ENCODE data around the gene MTURN.

MTURN gene

DNA sequence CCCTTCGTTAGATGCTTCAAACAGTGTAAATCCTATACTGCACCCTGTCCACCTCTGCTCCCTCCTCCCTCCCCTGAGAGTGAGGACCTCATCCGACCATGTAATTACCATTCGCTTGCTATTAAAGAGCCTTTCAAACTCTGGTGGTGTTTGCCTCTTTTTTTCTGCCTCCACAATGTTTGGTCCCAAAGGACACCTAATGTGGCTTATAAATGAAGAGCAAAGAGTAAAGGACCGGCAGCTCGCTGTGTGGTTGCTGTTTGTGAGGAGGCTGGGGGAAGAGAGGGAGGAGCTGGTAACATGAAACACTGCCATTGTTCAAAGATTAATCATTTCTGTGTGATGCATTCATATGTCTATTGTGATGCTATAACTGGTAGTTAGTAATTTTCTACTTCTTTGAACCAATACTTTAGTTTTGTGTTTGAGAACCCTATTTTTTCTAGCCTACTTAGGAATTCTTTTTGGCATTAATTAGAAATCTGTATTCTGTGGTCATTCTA, 27.9 kb downstream of the MTURN start:
- peak; percentile 95 to 98 for DNase-seq

DNA sequence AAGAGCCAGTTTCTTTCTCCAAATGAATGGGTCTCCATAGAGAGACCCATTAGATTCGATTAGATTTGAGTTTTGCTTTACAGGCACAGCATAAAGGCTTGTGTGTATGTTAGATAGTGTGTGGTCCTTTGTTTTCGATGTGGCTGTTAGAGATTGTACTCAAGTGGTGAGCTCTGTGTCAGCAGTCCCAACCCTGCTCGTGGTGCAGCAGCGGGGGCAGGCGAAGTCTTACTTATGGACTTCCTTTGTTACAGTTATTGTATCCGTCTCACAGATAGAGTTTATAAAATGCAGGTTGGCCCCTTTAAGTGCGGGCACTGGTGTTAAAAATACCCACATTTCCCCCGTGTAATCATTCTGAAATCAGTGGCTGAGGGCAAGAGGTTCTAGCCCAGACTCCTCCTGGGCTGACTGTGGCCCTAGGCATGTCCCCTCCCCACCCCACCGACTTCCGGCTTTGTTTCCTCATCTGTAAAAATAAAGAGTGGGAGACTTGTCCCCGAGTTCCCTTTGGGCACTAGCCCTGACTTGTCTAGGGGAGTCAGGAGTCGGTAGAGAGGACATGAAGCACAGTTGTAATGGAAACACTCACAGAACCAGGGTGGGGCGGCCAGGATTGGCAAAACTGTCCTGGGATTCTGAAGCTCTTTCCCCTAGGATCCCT, 28.6 kb downstream of the MTURN start:
- DNase-seq = peak; percentile 51 to 89

DNA sequence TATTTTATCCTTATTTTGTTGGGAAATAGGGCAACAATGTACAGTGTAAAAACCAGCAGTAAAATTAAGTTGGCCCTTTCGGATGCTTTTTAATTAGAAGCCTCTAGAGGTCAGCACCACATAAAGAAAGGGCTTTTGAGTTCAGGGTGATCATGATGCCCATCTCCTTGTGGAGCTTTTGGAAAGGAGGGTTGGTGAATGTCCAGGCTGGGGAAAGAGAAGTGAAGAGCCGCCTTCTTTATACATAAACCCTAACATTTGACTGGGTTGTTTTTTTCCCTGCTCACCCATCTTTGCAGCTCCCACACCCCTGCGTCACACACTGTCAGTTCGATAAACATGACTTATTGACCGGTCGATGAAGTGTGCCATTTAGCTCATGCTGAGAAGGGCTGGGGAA, 29.8 kb downstream of the MTURN start:
- DNase-seq = peak; percentile 53 to 87

DNA sequence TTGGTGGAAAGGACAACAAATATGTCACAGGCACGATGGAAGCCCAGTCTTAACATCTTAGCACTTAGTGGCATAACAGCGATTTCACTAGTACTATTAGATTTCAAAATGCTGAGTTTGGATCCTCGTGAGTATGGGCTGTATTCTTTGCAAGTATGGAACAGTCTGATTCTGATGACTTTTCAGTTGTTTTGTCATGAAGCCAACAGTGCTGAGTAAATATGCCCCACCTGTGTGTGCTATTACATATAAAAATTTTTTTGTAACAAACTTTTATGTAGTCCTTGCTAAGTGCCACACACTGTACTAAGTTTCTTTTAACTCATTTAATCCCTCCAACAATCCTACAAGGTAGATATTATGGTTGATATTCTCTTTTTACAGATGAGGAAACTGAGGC, 30.8 kb downstream of the MTURN start:
- no peak for DNase-seq

DNA sequence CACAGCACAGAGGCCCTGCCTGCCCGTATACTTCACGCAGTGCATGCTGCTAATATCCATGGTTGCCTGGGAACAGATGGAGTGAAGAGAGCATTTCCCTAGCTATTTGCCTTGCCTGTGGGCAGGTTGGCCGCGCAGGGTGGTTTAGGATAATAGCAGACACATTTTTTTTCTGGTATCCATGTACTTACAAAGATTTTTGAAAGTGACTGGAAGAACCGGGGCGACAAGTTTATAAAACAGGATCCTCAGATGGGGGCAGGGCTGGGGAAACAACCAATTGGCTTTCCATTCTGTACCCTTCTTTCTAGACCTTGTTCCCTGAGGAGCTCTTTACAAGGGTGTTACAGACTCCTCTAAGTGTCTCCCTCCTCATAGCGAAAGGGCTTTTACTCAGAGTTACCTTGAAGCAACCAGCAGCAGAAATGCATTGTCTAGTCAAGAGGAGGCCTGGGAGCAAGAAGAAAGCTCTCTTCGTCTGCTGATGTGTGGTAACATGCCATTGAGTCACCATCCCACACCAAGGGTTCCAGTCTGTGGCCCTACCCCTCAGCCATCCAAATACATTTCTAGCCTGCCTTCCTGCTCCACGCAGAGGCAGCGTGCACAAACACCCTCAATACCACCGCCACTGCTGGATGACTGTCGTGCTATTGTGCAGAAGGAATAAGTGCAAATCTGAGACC, 31.5 kb downstream of the MTURN start:
- DNase-seq = peak; percentile 45 to 72

DNA sequence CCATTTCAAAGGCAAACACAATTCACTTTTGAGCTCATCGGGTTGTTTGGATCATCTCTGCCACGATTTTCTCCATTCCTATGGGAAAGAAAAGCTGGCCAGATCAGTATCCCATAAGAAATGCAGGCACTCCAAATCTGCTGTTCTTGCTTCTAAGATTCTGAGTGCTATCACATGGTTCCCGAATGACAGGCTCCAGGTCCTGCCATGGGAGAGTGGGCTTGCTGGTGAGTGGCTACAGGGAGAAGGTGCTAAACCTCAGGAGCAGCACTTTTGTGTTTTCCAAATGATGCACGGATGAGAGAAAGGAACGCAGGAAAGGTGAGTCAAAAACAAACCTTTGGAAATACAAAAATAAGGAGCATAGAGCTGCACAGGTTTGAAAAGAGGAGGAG, 32.1 kb downstream of the MTURN start:
- no peak for DNase-seq

DNA sequence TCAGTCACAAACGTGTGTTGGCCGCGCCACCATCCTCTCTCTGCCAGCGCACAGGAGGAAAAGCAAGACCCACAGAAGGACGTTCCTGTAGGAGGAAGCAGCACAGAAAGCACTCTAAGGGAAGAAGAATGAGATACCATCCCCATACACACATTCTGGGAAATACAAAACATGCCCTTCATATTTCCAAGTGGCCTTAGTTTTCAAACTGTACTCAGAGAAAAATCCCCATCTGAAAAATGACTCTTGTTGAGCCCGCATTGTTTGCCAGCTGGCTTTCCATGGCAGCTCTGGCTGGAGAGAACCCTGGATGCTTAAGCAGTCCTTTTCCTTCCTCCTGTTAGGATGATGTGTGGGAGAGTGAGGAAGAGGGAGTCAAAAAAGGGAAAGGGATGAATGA, 33.1 kb downstream of the MTURN start:
- DNase-seq = no peak

DNA sequence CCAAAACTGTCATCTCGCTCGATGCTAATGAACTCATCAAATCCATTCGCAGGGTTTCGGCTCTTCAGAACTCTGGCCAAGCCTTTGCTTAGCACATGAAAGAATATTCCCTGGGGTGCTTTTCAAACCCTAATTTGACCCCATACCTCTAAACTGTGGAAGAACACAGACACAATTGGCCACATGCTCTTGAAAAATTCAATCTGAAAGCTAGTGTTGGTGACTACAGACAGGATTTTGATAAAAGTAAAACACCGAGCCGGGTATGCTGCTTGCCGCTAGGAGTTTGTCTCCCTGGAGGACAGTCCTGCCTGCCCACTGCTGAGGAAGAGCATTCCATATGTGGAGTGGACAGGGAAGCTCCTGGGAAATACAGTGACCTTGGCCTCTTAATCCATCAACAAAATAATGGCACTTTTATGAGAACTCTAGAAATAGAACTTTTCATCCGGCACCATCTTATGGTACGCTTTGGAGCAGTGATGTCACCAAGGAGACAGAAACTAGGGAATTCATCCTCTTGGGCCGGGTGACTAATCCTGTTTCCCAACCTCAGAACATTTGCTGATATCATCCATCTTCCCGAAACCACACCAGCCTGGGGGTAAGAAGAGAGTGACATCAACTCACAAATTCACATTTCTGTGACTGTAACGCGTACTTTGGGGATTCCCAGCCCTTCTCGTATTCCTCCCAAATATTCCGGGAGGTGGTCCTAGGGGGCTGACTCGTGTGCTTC, 34.2 kb downstream of the MTURN start:
- DNase-seq = no peak

DNA sequence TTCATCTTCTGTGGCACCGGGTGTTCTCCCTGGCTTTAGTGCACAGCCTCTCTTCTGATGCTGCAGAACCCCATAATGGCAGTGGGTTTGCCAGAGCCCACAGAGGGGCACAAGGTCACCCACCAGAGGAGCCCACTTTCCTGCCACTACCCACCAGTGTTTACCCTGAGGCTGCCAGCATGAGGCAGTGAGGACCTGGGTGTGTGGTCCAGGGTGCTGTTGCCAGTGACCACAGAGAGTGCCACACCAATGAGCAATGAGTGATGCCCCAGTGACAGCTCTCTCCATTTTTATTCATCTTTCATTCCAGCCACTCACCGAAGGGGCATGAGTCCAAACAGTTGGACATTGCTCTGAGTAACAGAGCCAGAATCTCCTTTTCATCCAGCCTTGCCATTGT, 34.8 kb downstream of the MTURN start:
- DNase-seq = no peak

DNA sequence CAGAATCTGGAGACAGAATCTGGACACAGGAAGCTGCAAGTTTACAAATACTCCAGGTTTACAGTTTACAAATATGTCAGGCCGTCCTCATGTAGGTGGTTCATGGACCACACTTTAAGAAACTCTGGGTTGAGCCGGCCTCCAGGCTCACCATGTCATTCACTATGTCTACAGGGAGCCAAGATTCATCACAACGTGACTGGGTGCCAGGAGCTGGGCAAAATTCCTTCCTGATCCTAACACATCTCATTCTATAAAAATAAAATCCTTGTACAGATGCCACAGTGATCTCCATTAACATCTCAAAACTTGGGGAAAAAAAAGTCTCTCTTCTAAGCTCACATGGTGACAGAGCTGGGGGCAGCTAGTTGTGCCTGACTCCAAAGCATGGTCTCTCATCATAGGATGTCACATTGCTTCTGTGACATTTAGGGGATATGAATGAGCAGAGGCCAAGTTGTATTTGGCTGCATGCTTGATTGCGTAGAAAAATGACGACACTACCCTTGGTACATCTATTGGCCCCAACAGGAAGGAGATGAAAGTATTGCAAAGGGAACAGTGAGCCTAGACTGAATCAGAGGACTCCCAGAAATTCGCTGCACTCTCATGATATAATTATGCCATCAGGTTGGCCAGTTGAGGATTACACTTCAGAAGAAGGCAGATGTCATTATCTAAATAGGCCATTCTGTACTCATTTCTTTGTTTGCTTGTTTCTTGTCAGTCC, 35.9 kb downstream of the MTURN start:
- no peak for DNase-seq

DNA sequence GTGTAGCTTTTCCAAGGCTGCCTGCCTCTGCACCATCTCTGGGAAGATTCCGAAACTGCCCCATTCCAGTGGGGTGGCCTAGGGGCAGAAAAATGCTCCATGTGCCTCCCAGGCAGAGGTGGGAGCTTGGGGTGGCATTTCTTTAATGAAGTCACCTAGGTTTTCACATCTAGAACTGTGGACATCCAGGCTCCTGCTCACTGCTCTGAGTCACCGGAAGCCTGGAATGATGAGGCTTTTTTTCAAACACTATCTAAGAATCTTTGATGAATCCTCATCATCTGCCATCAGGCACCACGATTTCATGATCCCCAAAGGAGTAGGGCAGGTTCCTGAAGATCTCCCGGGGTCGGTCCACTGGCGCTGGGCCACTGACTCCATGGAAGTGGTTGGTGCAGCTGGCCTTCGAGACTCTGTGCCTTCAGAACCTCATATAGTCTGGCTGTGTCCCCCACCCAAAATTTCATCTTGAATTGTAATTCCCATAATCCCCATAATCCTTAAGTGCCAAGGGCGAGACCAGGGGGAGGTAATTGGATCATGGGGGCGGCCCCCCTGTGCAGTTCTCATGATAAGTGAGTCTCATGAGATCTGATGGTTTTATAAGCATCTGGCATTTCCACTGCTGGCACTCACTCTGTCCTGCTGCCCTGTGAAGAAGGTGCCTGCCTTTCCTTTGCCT, 37.1 kb downstream of the MTURN start:
- DNase-seq = no peak

DNA sequence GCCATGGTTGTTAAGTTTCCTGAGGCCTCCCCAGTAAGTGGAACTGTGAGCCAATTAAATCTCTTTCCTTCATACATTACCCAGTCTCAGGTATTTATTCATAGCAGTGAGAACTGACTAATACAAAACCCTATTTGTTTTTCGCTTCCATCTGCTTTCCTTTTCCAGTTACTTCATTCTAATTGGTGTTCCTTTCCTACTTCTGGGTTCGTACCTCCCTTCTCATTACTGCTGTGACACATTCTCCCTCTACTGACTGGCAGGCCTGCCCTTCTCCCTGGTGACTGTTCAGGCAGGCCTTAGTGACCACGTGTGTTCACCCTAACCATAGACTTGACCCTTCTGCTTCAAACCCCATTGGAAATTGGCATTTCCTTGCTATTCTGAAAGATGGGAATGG, 37.7 kb downstream of the MTURN start:
- DNase-seq = peak; percentile 27 to 75

DNA sequence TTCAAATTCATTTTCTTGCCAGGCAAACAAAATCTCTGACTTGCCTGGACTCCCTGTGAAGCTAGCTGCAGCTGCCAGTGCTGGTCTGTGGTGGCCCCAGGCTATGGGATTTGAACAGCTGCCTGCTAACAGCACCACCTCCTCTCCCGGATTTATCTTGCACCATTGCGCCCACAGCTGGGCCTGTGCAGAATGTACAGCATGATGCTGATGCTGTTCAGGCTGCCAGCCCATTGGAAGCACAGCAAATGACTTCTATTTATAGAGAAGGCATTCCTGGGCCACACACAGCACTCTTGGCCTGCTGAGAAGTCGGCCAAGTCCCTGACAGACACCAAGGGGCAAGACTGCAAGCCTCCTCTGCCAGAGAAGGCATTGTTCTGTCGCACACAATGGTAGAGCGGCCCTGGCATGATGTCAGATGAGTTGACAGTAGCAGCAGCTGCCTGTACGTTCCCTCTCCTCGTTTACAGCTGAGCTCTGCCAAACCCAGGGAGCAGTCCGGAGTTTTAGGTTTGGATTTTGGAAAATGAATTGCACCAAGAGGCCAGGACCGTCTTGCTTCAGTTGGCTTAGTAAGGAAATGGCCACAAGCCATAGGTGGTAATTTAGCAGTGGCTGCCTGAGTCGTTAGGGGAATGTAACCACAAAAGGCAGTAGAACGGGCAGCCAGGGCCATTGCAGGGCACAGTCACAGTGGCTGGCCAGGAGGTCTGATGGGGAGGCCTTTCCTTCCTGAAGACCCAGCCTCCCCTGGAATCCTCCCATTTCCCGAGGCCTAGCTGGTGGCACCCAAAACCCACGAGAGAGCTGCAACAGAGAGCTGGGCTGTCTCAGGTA, 38.5 kb downstream of the MTURN start:
- peak; percentile 99 to 100 for DNase-seq

DNA sequence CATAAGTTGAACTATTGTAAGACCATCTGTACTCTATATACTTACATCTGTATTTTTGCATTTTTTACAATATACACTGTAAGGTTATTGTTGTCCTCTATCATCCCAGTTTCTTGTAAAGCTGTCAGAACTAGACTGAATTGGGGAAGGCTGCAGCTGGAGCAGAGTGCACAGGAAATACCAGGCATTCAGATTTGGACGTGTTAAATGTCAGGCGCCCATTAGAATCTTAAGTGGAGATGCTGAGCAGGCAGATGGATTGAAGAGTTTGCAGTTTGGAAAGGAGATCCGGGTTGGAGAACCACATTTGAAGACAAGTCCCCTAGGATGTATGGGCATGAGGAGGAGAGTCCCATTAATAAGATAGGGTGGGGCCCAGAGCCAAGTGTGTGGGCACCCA, 40.4 kb downstream of the MTURN start:
- peak; percentile 27 to 66 for DNase-seq

DNA sequence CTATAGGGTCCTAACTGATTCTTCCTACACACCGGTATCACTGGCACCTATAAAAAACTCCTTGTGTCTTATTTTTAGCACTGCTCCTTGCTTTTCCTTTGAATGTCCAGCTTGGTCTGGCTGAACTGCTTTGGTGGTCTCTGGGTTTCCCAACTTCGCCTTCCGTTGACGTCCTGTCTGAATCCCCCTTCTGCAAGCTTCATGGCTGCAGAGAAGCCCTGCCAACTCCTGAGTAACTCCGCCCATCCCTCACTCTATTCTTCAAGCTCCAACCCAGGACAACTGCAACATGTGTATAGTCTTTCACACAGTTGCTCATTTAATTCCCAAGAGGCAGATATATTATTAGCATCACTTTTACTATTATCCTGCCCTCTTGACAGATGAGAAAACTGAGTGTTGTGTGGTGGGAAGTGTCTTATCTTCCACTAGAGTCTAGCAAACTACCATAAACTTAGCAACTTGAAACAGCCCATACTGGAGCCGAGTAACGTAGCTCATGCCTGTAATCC, 40.9 kb downstream of the MTURN start:
- DNase-seq = no peak

DNA sequence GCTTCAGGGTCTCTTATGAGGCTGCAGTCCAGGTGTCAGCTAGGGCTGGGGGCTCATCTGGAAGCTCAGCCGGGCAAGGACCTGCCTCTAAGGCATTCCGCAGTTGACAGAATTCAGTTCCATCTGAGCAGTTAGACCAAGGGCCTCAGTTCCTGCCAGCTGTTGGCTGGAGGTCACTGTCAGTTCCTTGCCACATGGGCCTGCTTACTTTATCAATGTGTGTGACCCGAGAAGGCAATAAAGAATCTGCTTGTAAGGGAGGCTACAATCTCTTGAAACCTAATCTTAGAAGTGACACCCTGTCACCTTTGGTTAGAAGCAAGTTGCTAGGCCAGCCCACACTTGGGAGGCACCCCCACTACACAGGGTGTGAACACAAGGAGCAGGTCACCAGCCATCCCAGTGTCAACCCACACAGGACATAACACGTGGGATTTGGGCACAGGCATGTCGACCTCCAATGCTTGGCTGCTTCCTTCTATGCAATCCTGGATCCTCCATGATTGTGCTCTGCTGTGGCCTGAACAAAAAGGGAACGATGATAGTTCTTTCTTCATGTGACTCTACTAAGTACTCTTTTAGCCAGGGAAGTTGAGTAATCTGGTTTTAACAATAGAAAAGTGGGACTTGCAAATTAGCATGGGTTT, 41.8 kb downstream of the MTURN start:
- DNase-seq = no peak

DNA sequence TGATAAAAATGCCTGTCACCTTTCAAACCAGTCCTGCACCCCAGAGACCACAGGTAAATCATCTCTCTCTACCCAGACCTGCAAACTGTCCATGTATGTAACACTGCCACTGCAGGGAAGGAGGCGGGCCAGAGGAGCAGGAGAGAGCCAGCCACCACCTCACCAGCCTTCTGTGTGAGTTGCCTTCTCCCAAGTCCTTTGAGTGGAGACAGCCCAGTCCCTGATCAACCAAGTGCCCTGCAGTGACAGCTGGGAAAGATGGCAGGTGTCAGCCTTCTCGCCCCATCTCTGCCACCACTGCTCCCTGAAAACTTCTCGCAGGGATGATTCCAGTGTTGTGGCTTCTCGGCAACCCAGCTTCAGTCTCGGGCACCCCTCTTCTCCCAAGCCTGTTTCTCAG, 42.4 kb downstream of the MTURN start:
- DNase-seq = no peak

DNA sequence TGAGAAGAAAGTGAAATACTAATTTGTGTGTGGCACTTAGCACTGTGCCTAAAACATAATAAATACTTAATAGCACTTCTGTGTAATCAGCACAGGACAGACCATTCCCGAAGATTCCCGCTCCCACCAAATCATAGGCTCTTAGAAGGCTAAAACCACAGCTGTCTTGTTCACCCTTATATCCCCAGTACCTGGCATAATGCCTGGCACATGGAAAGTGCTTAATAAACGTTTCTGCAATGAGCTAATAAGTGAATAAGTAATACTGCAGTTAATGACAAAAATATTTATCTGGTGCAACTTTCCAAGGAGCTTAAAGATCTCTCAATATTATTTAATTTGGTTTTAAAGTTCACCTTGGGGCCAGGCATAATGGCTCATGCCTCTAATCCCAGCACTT, 43.2 kb downstream of the MTURN start:
- no peak for DNase-seq

DNA sequence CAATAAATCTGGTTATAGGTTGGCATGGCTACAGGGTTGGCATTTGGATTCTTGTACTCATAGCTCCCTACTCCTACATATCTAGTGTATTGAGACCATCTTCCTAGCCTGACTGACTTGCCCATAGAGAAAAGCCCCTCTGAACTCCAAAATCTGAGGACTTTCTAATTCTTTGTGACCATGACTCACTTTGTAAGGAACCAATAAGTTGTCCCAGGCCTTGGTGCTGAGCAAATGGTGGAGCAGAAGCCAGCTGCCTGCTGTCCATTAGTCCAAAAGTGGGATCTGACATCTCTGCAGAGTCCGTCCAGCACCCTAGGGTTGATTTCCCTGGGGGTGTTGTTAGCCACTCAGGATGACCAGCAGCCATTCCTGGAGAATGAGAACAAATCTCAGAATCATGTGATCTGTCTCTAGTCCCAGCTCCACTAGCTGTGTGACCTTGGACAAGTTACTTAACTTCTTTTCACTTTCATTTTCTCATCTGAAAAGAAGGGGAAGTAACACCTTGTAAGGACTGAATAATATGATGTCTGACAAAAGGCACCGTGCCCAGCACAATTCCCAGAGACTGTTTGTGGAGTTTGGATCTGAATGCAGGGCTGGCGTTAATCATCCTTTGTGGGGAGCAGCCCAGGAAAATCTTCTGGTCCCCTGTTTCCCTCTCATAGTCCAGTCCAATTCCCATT, 44.1 kb downstream of the MTURN start:
- no peak for DNase-seq

DNA sequence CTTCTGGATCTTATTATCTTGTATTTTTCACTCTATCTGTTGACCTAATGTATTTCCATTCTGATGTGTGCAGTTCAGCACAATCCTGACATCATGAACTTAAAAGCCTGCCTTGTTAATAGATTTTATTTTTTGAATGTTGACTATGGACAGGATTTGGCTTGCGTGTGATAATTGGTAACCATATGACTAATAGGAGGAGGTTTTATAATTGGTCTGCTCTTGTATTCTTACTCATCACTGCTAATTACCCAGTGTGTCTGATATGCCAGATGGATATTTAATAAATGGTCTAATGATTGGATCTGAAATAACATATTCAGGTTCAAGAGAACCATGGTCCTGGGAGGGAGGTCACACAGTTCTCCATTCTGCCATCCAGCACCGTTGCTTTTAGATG, 45.9 kb downstream of the MTURN start:
- DNase-seq = no peak

Data from NCI-H2081 (cell line).